GM19035 (cell line): ENCODE results near the gene EMP1.

Source experiments
- ATAC-seq: cut with Tn5 transposase; IDR thresholded peaks from one replicate; pipeline ENCODE4 v1.9.1; 2021; ENCODE audit not compliant: unreplicated experiment

EMP1 gene

GRCh38 chr12:13195785-13196129 is 769 bp upstream of the EMP1 start:
- ATAC-seq, result no peak

GRCh38 chr12:13197032-13197431 is 506 bp downstream of the EMP1 start:
- ATAC-seq, result no peak

- no peak for ATAC-seq
These were observed 1.1 kb downstream of the EMP1 start for GRCh38 chr12:13197526-13198143.

- ATAC-seq, result no peak
These were observed 1.7 kb downstream of the EMP1 start for GRCh38 chr12:13198241-13198640.

GRCh38 chr12:13198876-13199275 is 2.4 kb downstream of the EMP1 start:
- ATAC-seq, result no peak

GRCh38 chr12:13199592-13199991 is 3.1 kb downstream of the EMP1 start:
- no peak for ATAC-seq

GRCh38 chr12:13200841-13201240 is 4.3 kb downstream of the EMP1 start:
- ATAC-seq, result no peak

- no peak for ATAC-seq
These were observed 6.8 kb downstream of the EMP1 start for GRCh38 chr12:13203034-13203922.

- ATAC-seq, result no peak
These were observed 7.9 kb downstream of the EMP1 start for GRCh38 chr12:13204428-13204827.

- ATAC-seq, result no peak
These were observed 9.5 kb downstream of the EMP1 start for GRCh38 chr12:13205809-13206559.

GRCh38 chr12:13206560-13206897 is 10.0 kb downstream of the EMP1 start:
- no peak for ATAC-seq

- no peak for ATAC-seq
These were observed 12.3 kb downstream of the EMP1 start for GRCh38 chr12:13208533-13209435.

GRCh38 chr12:13209436-13210235 is 13.1 kb downstream of the EMP1 start:
- ATAC-seq, result no peak

- no peak for ATAC-seq
These were observed 14.0 kb downstream of the EMP1 start for GRCh38 chr12:13210236-13211190.

- ATAC-seq, result no peak
These were observed 14.8 kb downstream of the EMP1 start for GRCh38 chr12:13211191-13211858.

- no peak for ATAC-seq
These were observed 15.5 kb downstream of the EMP1 start for GRCh38 chr12:13211859-13212664.

GRCh38 chr12:13215056-13215455 is 18.5 kb downstream of the EMP1 start:
- no peak for ATAC-seq

GRCh38 chr12:13218641-13219040 is 22.1 kb downstream of the EMP1 start:
- no peak for ATAC-seq
